GM18502 (cell line): ENCODE data around the gene CACNA1B.

Experiments
- ATAC-seq: cut with Tn5 transposase; IDR thresholded peaks from one replicate; pipeline ENCODE4 v1.9.1; 2021; ENCODE audit warnings: mild to moderate bottlenecking; ENCODE audit not compliant: unreplicated experiment, poor library complexity

CACNA1B gene

DNA sequence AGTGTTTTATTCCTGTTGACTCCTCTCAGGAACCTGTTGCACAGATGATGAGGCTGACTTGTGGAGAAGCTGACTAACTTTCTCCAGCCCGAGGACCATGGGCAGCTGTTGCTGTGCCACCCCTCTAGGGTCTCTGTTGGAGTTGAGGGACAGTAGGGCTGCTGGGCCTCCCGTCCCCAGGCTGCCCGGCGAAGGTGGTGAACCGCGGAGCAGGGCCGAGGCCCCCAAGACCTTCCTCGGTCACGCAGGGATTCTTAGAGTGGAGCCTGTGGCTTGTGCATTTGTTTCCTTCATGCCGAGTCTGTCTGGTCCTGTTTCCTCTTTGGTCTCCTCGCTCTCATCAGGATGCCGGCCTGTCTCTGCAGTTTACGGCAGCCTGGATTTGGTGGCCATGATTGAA, 40.2 kb downstream of the CACNA1B start:
- no peak for ATAC-seq

- no peak for ATAC-seq
Observed at GRCh38 chr9:137918331-137919094, 40.9 kb downstream of the CACNA1B start.

DNA sequence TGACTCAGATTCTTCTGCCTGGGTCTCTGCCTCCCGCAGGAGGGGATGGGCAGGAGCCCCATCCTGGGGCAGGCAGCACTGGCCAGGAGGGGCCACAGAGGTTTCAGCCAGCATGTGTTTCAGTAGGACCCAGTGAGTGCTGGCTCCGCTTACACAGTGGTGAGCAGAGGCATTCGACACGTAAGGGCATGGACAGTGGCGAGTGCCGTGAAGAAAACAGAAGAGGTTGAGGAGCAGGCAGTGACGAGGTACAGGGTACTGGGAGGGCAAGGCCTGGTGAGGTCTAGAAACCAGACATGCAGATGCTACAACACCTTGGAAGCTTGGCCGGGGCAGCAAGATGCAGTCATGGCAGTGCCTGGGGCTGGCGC, 41.5 kb downstream of the CACNA1B start:
- no peak for ATAC-seq

DNA sequence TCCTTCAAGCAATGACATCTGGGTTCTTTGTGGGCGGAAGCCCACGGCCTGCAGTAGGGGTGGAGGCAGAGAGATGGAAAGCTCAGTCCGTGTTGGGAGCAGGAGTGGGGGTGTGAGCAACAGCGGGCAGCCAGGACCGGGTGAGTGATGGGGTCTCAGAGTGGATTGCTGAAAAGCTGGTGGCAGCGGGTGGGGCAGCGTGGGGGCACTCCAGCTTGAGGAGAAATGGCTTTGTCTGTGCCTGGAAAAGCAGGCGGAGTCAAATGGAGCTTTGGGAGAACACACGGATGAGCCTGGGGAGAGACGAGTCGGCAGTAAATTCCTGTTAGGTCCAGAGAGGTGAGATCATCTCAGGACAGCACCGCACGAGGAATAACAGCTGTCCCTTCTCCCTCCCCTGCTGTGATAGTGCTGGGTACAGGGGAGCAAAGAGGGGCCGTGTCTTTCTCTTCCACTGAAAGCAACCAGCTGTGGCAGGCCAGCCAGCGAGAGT, 42.1 kb downstream of the CACNA1B start:
- ATAC-seq: no peak

GRCh38 chr9:137920753-137921152, 43.2 kb downstream of the CACNA1B start:
- no peak for ATAC-seq

DNA sequence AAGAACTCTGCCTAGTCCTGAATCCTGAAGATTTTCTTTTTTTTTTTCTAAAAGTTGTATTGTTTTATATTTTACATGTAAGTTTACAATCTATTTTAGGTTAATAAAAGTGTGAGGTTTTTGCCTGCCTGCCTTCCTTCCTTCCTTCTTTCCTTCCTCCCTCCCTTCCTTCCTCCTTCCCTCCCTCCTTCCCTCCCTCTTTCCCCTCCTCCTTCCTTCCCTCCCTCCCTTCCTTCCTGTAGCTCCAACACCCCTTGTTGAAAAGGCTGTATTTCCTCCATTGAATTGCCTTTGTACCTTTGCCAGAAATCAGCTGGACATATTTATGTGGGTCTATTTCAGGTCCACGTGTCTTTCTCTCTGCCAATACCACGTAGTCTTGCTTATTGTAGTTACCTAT, 46.6 kb downstream of the CACNA1B start:
- ATAC-seq: no peak

- ATAC-seq: no peak
Observed at GRCh38 chr9:137924761-137925369, 47.3 kb downstream of the CACNA1B start.

DNA sequence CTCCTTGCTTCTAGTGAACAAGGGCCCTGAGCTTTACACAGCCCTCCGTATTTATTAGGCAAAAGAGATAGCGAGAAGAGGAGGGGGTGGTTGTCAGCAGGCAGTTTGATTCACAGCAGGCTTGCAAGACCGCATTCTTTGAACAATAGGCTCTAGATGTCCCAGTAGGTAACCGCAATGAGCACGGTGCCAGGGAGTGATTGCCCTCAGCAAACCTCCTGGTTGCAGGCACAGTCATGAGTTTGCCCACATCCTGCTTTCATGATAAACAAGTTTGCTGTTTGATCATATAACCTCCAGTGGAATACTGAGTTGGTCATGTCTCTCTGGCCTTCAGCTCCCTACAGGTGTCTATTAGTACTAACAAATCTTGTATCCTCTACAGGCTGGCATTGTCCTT, 66.1 kb downstream of the CACNA1B start:
- ATAC-seq: no peak

- no peak for ATAC-seq
Observed at GRCh38 chr9:137945581-137945980, 68.0 kb downstream of the CACNA1B start.

DNA sequence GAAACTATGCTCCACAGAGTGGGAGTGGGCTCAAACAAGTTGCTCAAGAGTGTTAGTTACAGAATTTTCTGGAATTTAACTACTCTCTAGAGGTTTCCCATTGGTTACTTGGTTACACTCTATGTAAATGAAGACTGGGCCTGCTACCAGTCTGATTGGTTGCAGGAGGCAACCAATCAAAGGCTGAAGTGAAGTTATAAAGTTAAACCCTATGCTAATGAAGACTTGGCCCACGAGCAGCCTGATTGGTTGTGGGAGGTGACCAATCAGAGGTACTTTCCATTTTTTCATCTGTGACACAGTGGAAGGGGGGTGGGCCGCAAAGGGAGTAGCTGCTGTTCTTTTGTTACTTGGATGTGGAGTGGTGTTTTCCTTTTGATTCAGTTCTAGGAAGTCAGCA, 69.4 kb downstream of the CACNA1B start:
- no peak for ATAC-seq

- ATAC-seq: no peak
Observed at GRCh38 chr9:137948642-137949041, 71.1 kb downstream of the CACNA1B start.

DNA sequence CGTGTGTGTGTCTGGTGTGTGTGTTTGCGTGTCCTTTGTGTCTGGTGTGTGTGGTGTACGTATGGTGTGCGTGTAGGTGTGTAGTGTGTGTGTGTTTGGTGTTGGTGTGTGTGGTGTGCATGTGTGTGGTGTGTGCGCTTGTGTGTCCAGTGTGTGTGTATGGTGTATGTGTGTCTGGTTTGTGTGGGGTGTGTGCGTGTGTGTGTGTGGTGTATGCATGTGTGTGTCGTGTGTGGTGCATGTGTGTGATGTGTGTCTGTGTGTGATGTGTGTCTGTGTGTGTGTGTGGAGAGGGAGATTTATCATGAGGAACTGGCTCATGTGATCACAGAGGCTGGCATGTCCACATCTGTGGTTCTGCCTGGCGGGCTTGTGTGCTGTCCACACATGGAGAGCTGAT, 71.7 kb downstream of the CACNA1B start:
- ATAC-seq: no peak

GRCh38 chr9:137951107-137951506, 73.5 kb downstream of the CACNA1B start:
- ATAC-seq: no peak

DNA sequence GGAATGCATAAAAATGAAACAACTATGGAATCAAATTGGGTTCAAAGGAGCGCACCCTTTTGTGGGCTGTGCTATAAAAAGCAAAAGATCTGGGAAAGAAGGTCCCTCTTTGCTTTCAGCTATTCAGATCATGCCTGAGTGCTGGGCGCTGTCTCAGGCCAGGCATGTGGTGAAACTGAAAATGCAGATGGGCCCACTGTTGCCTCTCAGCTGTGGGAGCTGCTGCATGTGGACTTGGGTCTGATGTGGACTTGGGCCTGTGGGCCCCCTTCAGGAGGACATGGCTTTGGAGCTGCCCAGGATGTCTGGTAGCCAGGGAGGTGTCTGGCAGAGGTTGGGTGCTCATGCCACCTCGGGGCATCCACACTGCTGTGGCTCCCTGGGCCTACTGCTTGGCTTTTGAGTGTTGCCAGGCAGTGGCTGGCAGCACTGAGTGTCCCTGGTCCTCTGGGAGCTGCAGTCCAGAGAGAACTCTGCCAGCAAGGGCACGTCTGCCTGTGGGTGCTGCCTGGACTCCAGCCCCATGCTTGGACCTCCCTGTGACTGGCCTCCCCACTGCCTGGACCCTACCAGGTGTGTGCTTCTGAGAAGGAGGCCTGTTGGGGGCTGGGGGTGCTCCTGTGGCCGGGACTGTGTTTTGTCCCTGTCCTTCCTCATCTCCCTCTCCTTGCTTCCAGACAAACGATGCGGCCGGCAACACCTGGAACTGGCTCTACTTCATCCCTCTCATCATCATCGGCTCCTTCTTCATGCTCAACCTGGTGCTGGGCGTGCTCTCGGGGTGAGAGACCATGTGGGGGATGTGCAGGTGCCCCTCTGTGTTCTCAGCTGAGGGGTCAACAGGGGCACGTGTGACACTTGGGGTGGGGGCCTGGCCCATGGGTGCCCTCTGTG, 74.3 kb downstream of the CACNA1B start:
- no peak for ATAC-seq

DNA sequence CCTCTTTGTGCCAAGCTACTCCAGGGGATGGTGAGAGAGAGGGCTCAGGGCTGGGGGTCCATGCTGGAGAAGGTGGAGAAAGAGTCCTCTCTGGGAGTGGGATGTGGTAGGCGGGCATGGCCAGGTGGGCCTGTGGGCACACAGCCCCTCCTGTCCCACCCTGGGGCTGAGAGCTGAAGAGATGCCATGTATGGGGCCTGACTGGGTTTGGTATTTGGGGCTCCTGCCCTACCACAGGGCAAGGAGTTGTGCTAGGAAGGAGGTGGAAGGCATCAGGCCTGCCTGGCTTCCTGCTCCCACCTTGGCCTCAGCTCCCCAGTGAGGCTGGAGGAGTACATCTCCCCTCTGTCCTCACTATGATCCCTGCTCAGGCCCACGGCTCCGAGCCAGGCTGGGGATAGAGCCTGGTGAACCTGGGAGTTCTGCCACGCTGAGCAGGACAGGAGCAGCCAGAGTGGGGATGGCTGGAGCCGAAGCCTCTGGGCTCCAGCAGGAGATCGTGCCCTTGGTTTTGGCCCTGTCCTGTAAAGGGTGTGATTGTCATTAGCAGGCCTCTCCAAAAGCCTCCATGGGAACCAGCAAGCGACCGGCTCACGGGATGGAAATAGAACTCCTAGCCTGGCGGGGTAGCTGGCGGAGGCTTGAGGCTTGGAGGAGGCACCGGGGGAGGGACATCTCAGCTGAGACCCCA, 75.5 kb downstream of the CACNA1B start:
- no peak for ATAC-seq

GRCh38 chr9:137953683-137954438, 76.3 kb downstream of the CACNA1B start:
- ATAC-seq: no peak

GRCh38 chr9:137955224-137955570, 77.6 kb downstream of the CACNA1B start:
- ATAC-seq: no peak

DNA sequence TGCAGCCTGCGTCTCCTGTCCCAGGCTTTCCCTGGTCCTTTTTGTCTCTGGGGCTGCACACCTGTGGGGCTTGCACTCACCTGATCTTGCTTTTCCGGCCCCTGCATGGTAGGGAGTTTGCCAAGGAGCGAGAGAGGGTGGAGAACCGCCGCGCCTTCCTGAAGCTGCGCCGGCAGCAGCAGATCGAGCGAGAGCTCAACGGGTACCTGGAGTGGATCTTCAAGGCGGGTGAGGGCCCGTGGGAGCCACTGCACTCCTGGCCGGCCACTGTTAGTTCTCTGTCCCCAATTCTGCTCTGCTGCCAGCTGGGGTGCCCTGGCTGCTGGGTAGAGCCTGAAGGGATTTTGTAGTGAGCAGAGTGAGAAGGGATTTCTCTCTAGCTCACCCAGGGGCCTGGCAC, 78.0 kb downstream of the CACNA1B start:
- ATAC-seq: no peak

DNA sequence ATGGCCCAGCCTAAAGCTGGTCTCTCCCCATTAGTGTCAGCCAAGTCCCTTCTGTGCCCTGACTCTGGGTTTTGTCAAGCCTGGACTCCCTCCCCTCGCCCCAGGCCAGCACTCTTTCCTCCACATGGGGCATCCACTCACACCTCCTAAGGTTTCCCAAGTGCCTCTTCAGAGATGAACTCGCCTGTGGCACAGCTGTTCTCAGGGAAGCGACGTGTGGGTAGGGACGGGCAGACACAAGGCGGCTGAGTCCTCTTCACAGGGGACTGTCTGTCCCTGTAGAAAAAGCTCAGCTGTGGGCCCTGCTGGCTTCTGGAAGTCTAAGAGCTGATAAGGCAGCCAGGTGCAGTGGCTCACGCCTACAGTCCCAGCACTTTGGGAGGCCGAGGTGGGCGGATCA, 78.5 kb downstream of the CACNA1B start:
- ATAC-seq: no peak
